Measurements from ENCODE around the gene FAM89A.
"Not testable (repeated sequence)": the region's sequence is repeated elsewhere in the genome, so short reads cannot be mapped to it uniquely, and the experiment has no call there.

Gene FAM89A

DNA sequence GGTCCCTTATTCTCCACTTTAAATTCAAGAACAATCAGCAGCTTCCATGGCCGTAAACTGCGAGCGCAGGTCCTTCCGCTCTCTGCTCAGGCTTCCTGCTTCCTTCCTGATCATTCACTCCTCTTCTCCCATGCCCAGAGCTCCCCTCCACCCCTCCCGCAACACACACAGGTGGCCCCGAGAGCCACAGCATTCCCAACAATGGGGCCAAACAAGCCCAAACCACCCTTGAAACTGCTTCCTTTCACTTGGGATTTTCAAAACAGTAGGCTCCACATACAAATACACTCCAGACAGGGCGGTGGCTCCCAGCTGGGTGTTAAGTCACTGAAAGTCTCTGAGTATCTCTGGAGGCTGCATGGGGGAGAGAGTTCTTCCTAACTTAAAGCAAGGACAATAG, 11.4 kb downstream of the FAM89A start:
- TF ChIP-seq, protein P1, sequence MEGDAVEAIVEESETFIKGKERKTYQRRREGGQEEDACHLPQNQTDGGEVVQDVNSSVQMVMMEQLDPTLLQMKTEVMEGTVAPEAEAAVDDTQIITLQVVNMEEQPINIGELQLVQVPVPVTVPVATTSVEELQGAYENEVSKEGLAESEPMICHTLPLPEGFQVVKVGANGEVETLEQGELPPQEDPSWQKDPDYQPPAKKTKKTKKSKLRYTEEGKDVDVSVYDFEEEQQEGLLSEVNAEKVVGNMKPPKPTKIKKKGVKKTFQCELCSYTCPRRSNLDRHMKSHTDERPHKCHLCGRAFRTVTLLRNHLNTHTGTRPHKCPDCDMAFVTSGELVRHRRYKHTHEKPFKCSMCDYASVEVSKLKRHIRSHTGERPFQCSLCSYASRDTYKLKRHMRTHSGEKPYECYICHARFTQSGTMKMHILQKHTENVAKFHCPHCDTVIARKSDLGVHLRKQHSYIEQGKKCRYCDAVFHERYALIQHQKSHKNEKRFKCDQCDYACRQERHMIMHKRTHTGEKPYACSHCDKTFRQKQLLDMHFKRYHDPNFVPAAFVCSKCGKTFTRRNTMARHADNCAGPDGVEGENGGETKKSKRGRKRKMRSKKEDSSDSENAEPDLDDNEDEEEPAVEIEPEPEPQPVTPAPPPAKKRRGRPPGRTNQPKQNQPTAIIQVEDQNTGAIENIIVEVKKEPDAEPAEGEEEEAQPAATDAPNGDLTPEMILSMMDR (conservative IDR thresholded peaks at IDR 0.05; ENCODE audit: low read depth, low read length) = no peak
- no peak overlapping the region for H3K4me3 ChIP-seq (ENCODE audit: low read depth, low read length)
- no peak for DNase-seq (ENCODE audit: low read depth)

DNA sequence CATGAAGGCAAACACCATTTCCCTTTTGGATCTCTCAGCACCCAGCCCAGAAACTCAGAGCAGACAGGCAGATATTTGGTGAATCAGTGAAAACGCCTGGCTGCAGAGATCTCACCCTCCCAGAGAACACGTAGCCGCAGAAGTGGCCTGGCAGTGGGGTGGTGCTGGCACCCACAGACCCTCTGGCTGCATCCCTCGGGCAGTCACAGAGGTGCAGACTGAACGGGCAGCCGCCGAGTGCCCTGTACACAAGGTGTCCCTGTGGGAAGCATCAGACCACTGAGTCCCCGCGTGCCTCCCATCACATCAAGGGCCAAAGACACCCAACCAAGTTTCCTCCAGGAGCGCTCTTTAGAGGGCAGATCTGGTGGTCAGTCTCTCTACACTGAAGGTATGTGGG, 12.1 kb downstream of the FAM89A start:
- TF ChIP-seq, protein P1 (conservative IDR thresholded peaks at IDR 0.05; ENCODE audit: low read depth, low read length) = no peak
- DNase-seq (ENCODE audit: low read depth) = no peak
- H3K4me3 ChIP-seq (ENCODE audit: low read depth, low read length) = no peak overlapping the region

DNA sequence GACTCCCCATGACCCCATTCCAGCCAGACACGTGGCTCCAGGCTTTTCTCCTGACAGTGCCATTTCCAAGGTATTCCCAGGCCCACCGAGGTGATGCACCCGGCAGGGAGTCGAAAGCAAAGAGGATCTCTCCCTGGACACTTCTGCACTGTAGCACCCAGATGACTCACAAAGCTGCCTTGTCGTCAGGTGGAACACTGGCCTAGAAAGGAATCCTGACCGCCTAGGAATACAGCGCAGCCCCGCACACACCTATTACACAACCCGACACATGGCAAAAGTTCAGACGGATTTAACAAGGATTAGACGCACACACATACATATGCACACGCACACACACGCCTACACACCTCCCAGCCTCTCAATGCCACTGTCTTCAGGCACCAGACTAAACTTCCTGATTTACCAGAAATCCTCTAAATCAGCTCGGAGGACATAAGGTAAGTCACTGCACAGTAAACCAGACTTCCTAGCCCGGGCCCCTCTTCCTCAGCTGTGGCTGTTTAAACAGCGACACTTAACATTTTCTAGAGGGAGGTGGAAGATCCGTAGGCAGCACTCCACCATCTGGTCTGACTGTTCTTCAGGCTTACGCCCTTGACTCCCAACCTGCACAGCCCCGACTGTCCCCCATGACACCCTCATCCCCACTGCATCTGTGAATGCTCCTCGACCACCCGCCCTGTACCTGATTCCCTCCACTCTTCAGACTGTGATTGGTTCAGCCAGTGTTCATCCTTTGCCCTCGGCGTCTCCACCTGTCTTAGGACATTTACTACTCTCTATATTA, 12.7 kb downstream of the FAM89A start:
- TF ChIP-seq, protein P1 (conservative IDR thresholded peaks at IDR 0.05; ENCODE audit: low read depth, low read length) = no peak
- H3K4me3 ChIP-seq (ENCODE audit: low read depth, low read length) = no peak overlapping the region
- DNase-seq (ENCODE audit: low read depth) = peak; percentile 14

DNA sequence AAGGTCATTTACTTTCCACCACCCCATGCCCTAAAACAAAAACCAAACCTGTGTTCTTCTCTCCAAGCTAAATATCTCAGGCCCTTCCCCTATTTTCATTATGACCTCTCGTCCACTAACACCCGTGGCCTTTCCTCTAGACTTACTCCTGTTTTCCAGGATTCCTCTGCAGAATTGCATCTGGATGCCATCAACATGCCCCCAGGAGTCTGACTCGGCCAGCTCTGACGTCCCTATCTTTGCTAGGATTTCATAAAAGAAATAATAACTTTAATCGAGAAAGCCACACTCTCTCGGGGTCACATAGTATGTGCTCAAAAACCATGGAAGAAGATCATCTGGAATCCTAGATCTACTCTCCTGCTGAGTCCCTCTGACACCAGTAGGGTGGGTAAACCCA, 13.5 kb downstream of the FAM89A start:
- no peak overlapping the region for H3K4me3 ChIP-seq (ENCODE audit: low read depth, low read length)
- TF ChIP-seq, protein P1 (conservative IDR thresholded peaks at IDR 0.05; ENCODE audit: low read depth, low read length) = no peak
- no peak for DNase-seq (ENCODE audit: low read depth)

DNA sequence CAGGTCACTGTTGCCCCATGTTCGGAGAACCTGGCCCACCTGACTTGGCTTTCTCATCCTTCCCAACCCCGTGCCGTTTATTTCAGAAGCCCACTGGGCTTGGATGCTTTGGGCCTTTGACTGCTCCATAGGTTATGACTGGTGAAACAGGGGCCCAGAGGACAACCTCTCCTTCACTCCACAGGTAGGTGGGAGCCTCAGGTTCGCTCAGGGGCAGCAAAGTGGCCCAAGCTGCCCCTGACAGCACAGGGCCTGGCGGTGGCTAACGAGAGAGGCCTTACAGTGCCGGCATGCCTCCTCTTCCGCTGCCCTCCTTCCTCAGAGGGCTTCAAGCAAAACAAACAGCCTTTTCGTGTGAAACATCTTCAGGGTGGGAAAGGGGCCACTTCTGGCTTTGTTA, 16.9 kb downstream of the FAM89A start:
- TF ChIP-seq, protein P1 (conservative IDR thresholded peaks at IDR 0.05; ENCODE audit: low read depth, low read length) = no peak
- no peak overlapping the region for H3K4me3 ChIP-seq (ENCODE audit: low read depth, low read length)
- DNase-seq (ENCODE audit: low read depth) = no peak

DNA sequence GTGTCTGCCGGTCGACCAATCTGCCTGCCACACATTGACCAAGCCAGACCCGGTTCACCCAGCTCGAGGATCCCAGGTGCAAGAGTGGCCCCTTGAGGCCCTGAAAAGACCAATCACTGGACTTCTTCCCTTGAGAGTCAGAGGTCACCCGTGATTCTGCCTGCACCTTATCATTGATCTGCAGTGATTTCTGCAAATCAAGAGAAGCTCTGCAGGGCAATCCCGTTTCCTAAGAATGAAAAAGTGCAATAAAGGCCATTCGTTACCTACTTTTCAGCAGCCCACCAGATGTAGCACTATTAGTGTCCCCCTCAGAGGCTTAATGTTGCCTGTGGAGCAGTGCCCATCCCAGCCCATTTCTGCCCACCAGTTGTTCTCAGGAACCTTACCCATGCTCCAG, 17.5 kb downstream of the FAM89A start:
- not testable (repeated sequence) for H3K4me3 ChIP-seq (ENCODE audit: low read depth, low read length); DNase-seq (ENCODE audit: low read depth)

DNA sequence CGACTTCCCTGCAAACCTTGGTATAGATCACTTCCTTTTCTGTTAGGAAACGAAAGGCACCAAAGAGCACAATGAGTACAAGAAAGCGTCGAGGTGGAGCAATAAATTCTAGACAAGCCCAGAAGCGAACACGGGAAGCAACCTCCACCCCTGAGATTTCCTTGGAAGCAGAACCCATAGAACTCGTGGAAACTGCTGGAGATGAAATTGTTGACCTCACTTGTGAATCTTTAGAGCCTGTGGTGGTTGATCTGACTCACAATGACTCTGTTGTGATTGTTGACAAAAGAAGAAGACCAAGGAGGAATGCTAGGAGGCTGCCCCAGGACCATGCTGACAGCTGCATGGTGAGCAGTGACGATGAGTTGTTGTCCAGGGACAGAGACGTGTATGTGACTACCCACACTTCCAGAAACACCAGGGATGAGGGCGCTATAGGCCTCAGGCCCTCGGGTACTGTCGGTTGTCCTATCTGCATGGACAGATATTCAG, 18.5 kb downstream of the FAM89A start:
- TF ChIP-seq, protein P1 (conservative IDR thresholded peaks at IDR 0.05; ENCODE audit: low read depth, low read length) = no peak
- no peak overlapping the region for H3K4me3 ChIP-seq (ENCODE audit: low read depth, low read length)
- DNase-seq (ENCODE audit: low read depth) = peak; percentile 23

Measured in choroid plexus epithelial cell (primary cell).